HG02938 (cell line): Measurements from ENCODE around the gene CBX3.
"Not testable (repeated sequence)": the region's sequence is repeated elsewhere in the genome, so short reads cannot be mapped to it uniquely, and the experiment has no call there.

Experiments
- ATAC-seq: cut with Tn5 transposase; IDR thresholded peaks from one replicate; pipeline ENCODE4 v1.9.1; 2021; ENCODE audit warnings: mild to moderate bottlenecking, moderate library complexity; ENCODE audit not compliant: unreplicated experiment

CBX3 gene

GRCh38 chr7:26187380-26188205 is 14.0 kb upstream of the CBX3 start:
- ATAC-seq: no peak

- ATAC-seq: no peak
Observed at GRCh38 chr7:26188206-26188956, 13.2 kb upstream of the CBX3 start.

GRCh38 chr7:26188957-26189541 is 12.5 kb upstream of the CBX3 start:
- no peak for ATAC-seq

GRCh38 chr7:26189697-26190096 is 11.8 kb upstream of the CBX3 start:
- no peak for ATAC-seq

GRCh38 chr7:26190417-26190869 is 11.1 kb upstream of the CBX3 start:
- no peak for ATAC-seq

DNA sequence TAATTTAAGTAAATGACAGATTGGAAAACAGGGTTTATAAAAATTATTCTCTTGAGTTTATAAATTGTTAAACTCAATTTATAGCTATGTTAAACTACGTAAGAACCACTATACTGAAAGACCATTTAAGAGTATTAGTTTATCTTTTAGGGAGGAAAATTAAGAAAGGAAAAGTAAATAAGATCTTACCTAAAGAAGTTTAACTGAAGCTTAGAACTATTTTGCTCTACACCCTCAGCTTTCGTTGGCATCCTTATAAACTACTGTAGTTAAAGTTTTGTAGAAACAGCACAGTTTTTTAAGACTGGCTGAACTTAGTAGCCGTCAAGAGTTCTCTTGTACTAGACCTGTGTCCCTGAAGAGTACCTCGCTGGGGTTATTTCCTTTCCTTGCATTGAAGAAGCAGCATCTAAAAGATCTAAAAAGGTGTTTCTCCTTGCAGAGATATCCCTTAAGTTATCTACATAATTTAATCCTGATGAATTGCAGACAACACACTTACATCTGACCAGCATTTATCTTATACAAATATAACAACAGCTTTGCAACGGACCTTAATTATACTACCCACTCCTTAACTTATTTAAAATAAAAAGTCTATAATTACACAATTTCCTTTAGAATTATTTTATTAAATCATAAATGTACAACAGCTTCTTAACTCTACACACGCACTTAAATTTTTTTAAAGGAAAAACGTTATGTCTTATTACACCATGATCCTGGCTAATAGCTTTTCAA is 10.1 kb upstream of the CBX3 start:
- ATAC-seq: no peak

DNA sequence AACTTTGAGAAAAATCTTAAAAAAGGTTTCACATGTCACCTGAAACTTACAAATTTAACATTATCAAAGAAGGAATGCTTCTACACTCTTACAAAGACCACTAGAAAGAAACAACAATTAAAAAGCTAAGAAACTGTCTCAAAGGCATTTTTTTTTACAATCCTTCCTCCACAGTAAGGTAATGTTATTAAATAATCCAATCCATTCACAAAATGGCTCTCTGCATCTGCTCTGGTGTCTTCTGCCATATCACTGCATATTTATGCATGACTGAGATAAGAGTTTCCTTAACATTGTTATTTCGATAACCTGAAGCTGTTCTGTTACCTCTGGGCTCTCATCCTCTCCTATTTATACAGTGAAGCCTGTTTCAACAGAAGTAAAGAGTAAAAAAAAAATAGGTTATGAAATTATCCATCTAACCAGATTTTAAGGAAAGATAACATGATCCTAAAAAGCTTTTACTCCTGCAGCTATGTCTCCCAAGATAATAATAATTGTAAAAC is 9.5 kb upstream of the CBX3 start:
- no peak for ATAC-seq

GRCh38 chr7:26192485-26193087 is 9.0 kb upstream of the CBX3 start:
- no peak for ATAC-seq

GRCh38 chr7:26193432-26194207 is 7.9 kb upstream of the CBX3 start:
- no peak for ATAC-seq

- ATAC-seq: not testable (repeated sequence)
Observed at GRCh38 chr7:26194764-26195163, 6.8 kb upstream of the CBX3 start.

- no peak for ATAC-seq
Observed at GRCh38 chr7:26195182-26195581, 6.4 kb upstream of the CBX3 start.

- no peak for ATAC-seq
Observed at GRCh38 chr7:26195867-26196657, 5.5 kb upstream of the CBX3 start.

GRCh38 chr7:26197153-26198115 is 4.1 kb upstream of the CBX3 start:
- no peak for ATAC-seq

DNA sequence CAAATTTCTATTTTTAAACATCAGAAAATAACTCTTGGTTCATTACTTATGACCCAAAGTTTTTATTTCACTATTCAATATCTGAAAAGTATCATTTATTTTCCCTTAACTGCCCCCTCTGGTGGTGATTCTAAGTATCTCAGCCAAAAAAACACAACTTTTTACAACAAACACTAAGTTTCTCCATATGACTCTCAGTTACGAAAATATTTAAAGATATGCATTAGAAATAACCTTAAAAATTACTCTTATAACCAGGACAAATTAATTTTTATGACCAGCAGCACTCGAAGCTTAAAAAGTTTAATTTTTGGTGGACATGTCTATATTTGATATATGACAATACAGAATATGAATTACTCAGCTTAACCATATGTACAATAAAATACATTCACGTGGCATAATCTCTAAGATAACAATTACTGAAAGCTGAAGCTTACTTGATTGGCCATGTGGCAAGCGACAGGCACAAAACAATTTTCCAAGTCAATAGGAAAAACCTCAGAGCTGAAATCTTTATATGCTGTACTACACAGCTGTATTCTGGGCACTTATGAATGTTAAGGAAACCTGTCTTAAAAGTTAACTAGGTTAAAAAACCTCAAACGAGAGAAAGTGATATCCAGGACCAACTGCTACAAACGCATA is 3.3 kb upstream of the CBX3 start:
- ATAC-seq: no peak

GRCh38 chr7:26198781-26199169 is 2.8 kb upstream of the CBX3 start:
- ATAC-seq: no peak

- ATAC-seq: no peak
Observed at GRCh38 chr7:26199301-26200037, 2.1 kb upstream of the CBX3 start.

- peak; percentile 4 for ATAC-seq
Observed at GRCh38 chr7:26200038-26200443, 1.5 kb upstream of the CBX3 start.
